Calu3 (cell line): Measurements from ENCODE around the gene PICALM. TPM values are rescaled to one million over a fixed set of nuclear protein-coding genes. Genes with fewer than 3 reads are reported as not detected.
A peak's percentile ranks its signal among the peaks of the same experiment; 100 is the strongest.

Source experiments
- BruUV-seq: library from RNA; stranded (reverse); fragments of 400-500 nt; replicated peaks from 2 replicates; lab custom pipeline; 2021; lab: Mats Ljungman, UMichigan
- CTCF ChIA-PET: fragments of 300-600 bp; sonication (Branson Sonifier 250); formaldehyde crosslinking; loops from one replicate; lab custom pipeline; 2022; ENCODE audit warnings: antibody characterized with exemption; lab: Charles Lee
- DNase-seq: peaks from one replicate; pipeline ENCODE4 v3.0.0; 2022
- H3K27ac Mint-ChIP-seq: one replicate; pipeline ENCODE4 v1.8.0; 2022; ENCODE audit warnings: mixed read lengths; ENCODE audit not compliant: unreplicated experiment
- H3K27me3 Mint-ChIP-seq: one replicate; pipeline ENCODE4 v1.8.0; 2022; ENCODE audit warnings: mixed read lengths; ENCODE audit not compliant: unreplicated experiment
- H3K36me3 Mint-ChIP-seq: one replicate; pipeline ENCODE4 v1.8.0; 2022; ENCODE audit warnings: mild to moderate bottlenecking, moderate library complexity, mixed read lengths; ENCODE audit not compliant: insufficient read depth, unreplicated experiment
- H3K4me1 Mint-ChIP-seq: one replicate; pipeline ENCODE4 v1.8.0; 2022; ENCODE audit warnings: mild to moderate bottlenecking, low read depth, mixed read lengths; ENCODE audit not compliant: unreplicated experiment
- H3K4me3 Mint-ChIP-seq: one replicate; pipeline ENCODE4 v1.8.0; 2022; ENCODE audit warnings: mild to moderate bottlenecking, low read depth, moderate library complexity, mixed read lengths; ENCODE audit not compliant: unreplicated experiment
- H3K9me3 Mint-ChIP-seq: one replicate; pipeline ENCODE4 v1.8.0; 2022; ENCODE audit warnings: low read depth, mixed read lengths; ENCODE audit not compliant: unreplicated experiment
- CTCF ChIP-seq: fragments of 200-600 bp; IDR thresholded peaks from one replicate; pipeline ENCODE4 v1.8.0; 2022; ENCODE audit warnings: antibody characterized with exemption; ENCODE audit not compliant: unreplicated experiment
- intact Hi-C: fragments of 100-400 bp; cut with micrococcal nuclease; formaldehyde crosslinking; loops from one replicate; pipeline ENCODE4 v1.10.0; 2022; ENCODE audit not compliant: unreplicated experiment
- total RNA-seq: library from RNA; stranded (reverse); gene quantifications from 2 replicates; pipeline ENCODE4 v1.2.3, GENCODE V29; 2022

Gene PICALM
- total RNA-seq, 1 experiment from 2014 or later, result 124 TPM

- CTCF ChIA-PET, result no interaction called here
- Mint-ChIP-seq H3K4me3 (peak overlapping the region; percentile 99), H3K27ac (peak overlapping the region; percentile 99), H3K9me3 (no peaks in the 10 kb centered on the region), H3K27me3 (no peaks in the 10 kb centered on the region), H3K36me3 (peaks cover 49% of the 10 kb centered on the region), H3K4me1 (peaks cover 27% of the 10 kb centered on the region)
- TF ChIP-seq CTCF, result no peak
- DNase-seq, result no peak
- BruUV-seq, result no TSS peak
- intact Hi-C loops, result loop anchor here (2.0 to 5.0 kb wide), 3 partner anchors 86 to 151 kb away; no protein-coding TSS in a partner anchor
Observed at GRCh38 chr11:86066657-86067008, 2.3 kb downstream of the PICALM start.

- Mint-ChIP-seq H3K9me3 (no peaks in the 10 kb centered on the region), H3K36me3 (peaks cover 49% of the 10 kb centered on the region), H3K27me3 (no peaks in the 10 kb centered on the region), H3K4me1 (peaks cover 23% of the 10 kb centered on the region), H3K4me3 (peak overlapping the region; percentile 99), H3K27ac (peak overlapping the region; percentile 99)
- no TSS peak for BruUV-seq
- CTCF ChIA-PET, result no interaction called here
- DNase-seq, result no peak
- intact Hi-C loops, result loop anchor here (2.0 to 5.0 kb wide), 3 partner anchors 86 to 151 kb away; no protein-coding TSS in a partner anchor
- no peak for TF ChIP-seq CTCF
Observed at GRCh38 chr11:86066033-86066432, 2.9 kb downstream of the PICALM start.

- peaks cover 7% of the 10 kb centered on the region for H3K4me1 Mint-ChIP-seq
- H3K9me3 Mint-ChIP-seq, result no peaks in the 10 kb centered on the region
- intact Hi-C loops, result no loop called here
- H3K27me3 Mint-ChIP-seq, result no peaks in the 10 kb centered on the region
- TF ChIP-seq CTCF, result no peak
- no peak for DNase-seq
- peak overlapping the region; percentile 81 for H3K27ac Mint-ChIP-seq
- H3K36me3 Mint-ChIP-seq, result peaks cover 40% of the 10 kb centered on the region
- peak overlapping the region; percentile 99 for H3K4me3 Mint-ChIP-seq
- BruUV-seq, result no TSS peak
- CTCF ChIA-PET, result no interaction called here
Observed at GRCh38 chr11:86064220-86064803, 4.6 kb downstream of the PICALM start.

GRCh38 chr11:86063536-86063935, 5.3 kb downstream of the PICALM start:
- intact Hi-C loops, result no loop called here

More at GRCh38 chr11:86063536-86063935, 5.3 kb downstream of the PICALM start:
- peaks cover 32% of the 10 kb centered on the region for H3K36me3 Mint-ChIP-seq
- peak overlapping the region; percentile 81 for H3K27ac Mint-ChIP-seq
- DNase-seq, result no peak
- H3K4me1 Mint-ChIP-seq, result peaks cover 15% of the 10 kb centered on the region
- H3K9me3 Mint-ChIP-seq, result no peaks in the 10 kb centered on the region
- BruUV-seq, result no TSS peak
- no peak for TF ChIP-seq CTCF
- CTCF ChIA-PET, result no interaction called here
- H3K4me3 Mint-ChIP-seq, result peak overlapping the region; percentile 99
- no peaks in the 10 kb centered on the region for H3K27me3 Mint-ChIP-seq
